Measurements from ENCODE around the gene ZNG1F.
"Not testable (repeated sequence)": the region's sequence is repeated elsewhere in the genome, so short reads cannot be mapped to it uniquely, and the experiment has no call there.

ZNG1F gene

GRCh38 chr9:41120696-41121095, 68.4 kb downstream of the ZNG1F start:
- DNase-seq, result not testable (repeated sequence)

DNA sequence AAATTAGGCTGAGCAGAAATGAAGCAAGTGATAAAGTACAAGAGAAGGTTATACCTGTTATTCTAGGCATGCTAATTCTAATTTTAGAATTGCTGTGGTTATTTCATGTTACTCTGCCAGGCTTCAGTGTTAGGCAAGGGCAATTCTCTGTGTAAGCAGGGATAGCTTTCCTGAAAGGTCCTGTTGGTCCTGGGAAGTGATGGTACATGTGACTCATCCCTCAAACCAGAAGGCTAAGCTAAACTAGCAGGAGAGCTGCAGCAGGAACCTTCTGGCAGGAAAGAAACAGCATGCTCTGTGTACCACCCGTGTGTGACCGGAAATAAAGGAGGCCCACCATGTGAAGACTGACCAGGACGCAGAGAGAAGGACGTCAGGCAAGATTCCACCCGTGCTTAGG, 69.4 kb downstream of the ZNG1F start:
- not testable (repeated sequence) for DNase-seq

GRCh38 chr9:41119311-41119710, 69.8 kb downstream of the ZNG1F start:
- DNase-seq, result not testable (repeated sequence)

- not testable (repeated sequence) for DNase-seq
Observed at GRCh38 chr9:41113348-41113747, 75.8 kb downstream of the ZNG1F start.

- DNase-seq, result not testable (repeated sequence)
Observed at GRCh38 chr9:41111414-41111813, 77.7 kb downstream of the ZNG1F start.

- not testable (repeated sequence) for DNase-seq
Observed at GRCh38 chr9:41110913-41111312, 78.2 kb downstream of the ZNG1F start.

DNA sequence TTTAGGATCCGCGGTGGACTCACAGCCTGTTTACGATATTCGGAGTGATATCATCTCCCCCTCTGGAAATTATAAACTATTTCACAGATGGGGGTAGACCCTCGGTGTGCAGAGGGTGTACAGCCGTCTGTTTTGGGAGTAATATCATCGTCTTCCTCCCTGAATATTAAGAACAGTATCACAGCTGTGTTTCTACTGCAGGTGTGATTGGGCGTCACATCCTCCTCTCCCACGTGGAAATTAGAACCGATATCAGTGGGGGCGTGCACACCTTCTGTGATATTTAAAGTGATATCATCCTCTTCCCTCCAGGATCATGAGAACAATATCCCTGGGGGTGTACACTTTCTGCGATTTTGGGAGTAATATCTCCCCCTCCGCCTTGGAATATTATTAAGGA, 79.9 kb downstream of the ZNG1F start:
- DNase-seq, result not testable (repeated sequence)

GRCh38 chr9:41108816-41109215, 80.3 kb downstream of the ZNG1F start:
- not testable (repeated sequence) for DNase-seq

GRCh38 chr9:41106472-41107116, 82.5 kb downstream of the ZNG1F start:
- not testable (repeated sequence) for DNase-seq

DNA sequence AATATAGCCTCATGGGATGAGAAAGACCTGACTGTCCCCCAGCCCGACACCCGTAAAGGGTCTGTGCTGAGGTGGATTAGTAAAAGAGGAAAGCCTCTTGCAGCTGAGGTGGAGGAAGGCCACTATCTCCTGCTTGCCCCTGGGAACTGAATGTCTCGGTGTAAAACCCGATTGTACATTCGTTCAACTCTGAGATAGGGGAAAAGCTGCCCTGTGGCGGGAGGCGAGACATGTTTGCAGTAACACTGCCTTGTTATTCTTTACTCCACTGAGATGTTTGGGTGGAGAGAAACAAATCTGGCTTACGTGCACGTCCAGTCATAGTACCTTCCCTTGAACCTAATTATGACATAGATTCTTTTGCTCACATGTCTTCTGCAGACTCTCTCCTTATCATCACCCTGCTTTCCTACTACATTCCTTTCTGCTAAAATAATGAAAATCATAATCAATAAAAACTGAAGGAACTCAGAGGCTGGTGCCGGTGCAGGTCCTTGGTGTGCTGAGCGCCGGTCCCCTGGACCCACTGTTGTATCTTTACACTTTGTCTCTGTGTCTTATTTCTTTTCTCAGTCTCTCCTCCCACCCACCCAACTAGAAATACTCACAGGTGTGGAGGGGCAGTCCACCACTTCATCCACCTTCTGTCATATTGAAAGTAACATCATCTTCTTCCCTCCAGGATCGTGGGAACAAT, 83.4 kb downstream of the ZNG1F start:
- DNase-seq, result not testable (repeated sequence)

- not testable (repeated sequence) for DNase-seq
Observed at GRCh38 chr9:41104542-41104941, 84.6 kb downstream of the ZNG1F start.

DNA sequence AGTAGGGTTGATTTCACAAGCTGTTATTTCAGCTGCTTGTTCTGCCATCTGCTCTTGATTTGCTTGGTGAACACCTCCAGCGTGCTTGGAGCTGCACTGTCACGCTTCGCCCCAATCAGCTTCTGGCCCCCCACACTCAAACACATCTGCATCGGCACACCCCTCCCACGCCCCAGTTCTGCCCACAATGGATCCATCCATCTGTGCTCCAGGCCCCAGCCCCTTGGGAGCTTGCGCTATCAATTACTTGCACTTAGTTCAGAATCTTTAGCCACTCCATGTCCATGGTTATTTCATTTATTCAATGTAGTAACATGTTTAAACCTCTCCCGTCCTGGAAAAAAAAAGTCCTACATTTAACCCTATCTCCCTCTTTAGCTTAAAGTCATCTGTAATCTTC, 88.6 kb downstream of the ZNG1F start:
- DNase-seq, result not testable (repeated sequence)

DNA sequence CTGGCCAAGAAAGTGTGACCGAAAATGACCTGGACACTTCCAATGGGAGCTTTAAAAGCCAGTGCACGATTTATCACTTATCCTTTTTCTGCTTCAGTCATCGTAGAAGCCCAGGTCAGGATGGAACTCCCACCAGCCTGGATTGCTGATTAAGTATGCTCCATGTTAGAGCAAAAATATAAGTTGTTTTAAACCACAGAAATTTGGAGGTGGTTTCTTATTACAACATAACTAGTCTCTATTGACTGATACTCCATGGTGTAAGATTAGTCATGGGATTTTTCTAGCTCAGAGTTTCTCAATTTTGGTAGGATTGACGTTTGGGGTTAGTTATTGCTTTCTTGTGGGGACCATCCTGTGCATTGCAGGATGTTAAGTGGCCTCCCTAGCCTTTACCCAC, 90.4 kb downstream of the ZNG1F start:
- not testable (repeated sequence) for DNase-seq

DNA sequence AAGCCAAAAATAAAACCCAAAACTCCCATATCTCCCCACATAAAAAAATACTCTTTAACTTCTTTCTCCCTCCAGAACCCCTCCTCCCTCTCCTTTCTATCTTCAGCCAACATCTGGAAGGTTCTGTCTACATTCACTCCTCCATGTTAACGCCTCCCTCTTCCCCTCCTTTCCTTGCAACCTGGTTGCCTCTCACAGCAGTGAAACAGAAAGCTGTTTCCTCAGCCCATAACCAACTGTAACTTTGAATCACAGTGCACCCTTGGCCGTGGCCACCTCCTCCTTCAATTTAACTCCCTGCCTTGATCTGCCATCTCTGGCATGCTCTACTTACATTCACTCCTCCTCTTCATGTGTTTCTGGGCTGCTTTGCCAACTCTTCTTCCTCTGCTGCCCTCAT, 94.1 kb downstream of the ZNG1F start:
- not testable (repeated sequence) for DNase-seq

DNA sequence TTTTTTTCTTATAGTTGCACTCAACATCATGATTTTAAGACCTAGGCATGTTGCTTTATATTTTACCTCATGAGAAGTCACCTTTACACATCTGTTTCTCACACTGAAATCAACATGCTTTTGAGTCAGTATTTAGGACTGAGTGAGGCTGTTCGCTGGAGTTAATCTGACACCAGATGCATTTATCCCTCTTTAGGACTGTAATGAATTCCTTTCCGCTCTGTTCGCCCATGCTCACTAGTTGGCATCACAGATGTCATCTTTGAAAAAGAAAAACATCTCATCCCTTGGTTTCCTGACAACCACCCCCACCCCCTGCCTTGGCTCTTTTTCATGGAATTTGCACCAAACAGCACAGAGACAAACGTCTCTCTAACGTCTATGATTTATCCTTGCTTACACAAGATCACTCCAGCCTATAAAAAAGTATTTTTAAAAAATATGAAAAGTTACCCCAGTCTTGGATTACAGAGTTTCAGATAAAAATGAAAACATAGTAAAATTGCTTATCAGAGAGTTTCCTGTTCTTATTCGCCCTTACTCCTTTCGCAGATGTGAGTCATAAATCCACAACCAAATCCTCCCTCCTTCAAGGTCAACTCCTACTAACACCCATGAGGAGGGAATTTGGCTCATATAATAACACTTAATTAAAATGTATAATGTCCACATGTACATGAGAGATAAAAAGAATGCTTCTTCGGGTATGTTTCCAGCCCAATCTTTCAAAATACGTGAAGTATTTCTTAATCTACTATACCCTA, 94.9 kb downstream of the ZNG1F start:
- not testable (repeated sequence) for DNase-seq

GRCh38 chr9:41090922-41091321, 98.2 kb downstream of the ZNG1F start:
- not testable (repeated sequence) for DNase-seq

DNA sequence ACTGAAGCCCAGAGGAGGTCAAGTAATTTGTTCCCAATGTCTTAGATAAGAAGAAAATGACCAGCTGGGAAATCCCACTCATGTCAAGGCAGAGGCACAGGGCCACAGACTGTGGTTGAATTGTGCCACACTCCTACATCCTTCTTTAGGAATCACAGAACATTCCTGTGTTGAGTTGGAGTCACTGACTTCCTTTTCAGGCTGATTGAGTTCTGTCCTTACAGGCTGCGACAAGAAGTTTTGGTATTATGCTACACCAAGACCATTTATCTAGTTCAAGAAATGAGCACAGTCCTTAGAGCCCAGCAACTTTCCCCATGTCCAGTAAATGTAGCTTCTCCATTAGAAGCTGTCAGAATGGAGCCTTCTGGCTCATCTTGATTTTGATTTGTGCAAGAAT, 98.7 kb downstream of the ZNG1F start:
- DNase-seq, result not testable (repeated sequence)

- DNase-seq, result not testable (repeated sequence)
Observed at GRCh38 chr9:41088450-41089059, 100.6 kb downstream of the ZNG1F start.

- not testable (repeated sequence) for DNase-seq
Observed at GRCh38 chr9:41087929-41088328, 101.2 kb downstream of the ZNG1F start.

GRCh38 chr9:41087157-41087780, 101.8 kb downstream of the ZNG1F start:
- DNase-seq, result not testable (repeated sequence)

DNA sequence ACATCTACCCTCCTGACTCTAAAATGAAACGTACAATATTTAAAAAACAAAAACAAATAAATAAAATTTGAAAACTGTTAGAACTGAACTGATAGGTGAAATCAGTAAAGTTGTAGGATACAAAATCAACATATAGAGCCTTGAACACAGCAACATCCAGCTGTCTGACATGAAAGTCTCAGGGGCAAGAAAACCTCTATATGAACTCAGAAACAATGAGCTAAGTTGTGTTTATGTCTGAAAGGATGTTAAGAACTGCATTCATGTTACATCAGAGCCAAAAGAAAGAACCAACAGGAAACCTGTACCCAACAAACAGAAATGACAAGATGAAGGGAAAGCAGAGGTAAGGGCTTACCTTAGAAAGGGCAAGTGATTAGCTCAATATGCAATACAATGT, 102.4 kb downstream of the ZNG1F start:
- DNase-seq, result not testable (repeated sequence)

- DNase-seq, result not testable (repeated sequence)
Observed at GRCh38 chr9:41086215-41086614, 102.9 kb downstream of the ZNG1F start.

DNA sequence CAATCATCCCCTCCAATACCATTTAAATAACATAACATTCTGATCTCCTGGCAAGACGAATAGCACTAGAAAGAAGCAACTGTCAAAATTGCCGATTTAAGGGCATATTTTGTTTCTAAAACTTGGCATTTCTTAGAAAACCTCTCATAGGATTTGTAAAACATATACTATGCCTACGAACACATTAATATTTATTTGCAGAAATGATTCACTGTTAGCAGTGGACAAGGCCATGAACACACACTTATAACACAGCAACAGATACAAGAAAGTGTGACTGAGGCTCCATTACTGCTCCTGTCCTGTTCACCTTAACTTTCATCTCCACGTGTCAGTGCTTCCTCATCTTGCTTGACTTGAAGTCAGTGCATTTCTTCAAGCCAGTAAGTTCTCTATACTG, 106.8 kb downstream of the ZNG1F start:
- DNase-seq, result not testable (repeated sequence)

All from MV-4-11 (cell line).